GM12872 (cell line): ENCODE results near the gene COP1.

Experiments used
- TF ChIP-seq, protein P1 (sequence below): IDR thresholded peaks from 3 replicates; pipeline ENCODE4 v1.5.1; 2011; ENCODE audit warnings: low read depth, mild to moderate bottlenecking, low read length, moderate library complexity; ENCODE audit not compliant: insufficient read depth

The COP1 gene

DNA sequence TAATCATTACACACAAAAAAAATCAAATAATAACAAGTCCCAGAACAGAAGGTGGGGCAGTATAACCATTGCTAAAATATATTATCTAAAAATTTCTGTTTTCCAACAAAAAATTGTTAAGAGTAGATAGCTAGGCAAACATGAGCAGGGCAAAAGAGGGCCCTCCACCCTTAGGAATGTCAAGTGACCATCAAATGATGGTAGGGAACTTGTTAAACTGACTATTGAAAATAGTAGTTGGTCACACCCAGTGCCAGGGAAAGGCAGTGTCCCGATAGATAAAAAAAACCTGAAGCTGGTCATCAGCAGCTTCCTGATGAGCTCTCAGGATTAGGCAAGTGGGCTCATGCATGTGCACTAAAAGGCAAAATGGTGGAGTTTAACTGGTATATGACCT is 18.4 kb upstream of the COP1 start:
- TF ChIP-seq, protein P1, sequence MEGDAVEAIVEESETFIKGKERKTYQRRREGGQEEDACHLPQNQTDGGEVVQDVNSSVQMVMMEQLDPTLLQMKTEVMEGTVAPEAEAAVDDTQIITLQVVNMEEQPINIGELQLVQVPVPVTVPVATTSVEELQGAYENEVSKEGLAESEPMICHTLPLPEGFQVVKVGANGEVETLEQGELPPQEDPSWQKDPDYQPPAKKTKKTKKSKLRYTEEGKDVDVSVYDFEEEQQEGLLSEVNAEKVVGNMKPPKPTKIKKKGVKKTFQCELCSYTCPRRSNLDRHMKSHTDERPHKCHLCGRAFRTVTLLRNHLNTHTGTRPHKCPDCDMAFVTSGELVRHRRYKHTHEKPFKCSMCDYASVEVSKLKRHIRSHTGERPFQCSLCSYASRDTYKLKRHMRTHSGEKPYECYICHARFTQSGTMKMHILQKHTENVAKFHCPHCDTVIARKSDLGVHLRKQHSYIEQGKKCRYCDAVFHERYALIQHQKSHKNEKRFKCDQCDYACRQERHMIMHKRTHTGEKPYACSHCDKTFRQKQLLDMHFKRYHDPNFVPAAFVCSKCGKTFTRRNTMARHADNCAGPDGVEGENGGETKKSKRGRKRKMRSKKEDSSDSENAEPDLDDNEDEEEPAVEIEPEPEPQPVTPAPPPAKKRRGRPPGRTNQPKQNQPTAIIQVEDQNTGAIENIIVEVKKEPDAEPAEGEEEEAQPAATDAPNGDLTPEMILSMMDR, result no peak

DNA sequence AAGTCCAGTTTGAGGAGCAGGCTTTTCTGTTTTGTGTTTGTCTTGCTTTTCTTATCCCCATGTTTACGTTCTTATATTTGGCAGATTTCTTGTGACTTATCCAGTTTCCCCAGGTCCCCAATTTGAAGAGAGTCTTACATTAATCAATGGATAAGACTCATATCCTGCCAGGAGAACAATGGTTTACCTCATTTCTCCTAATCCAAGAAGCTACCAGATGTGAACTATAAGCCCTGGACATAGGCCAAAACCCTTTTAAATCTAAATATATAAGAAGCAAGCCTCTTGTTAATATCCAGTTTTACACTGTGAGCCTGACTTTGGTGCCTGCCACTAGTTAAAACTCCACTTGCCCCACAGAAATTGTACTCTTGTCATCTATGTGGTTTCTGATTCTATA is 15.1 kb upstream of the COP1 start:
- TF ChIP-seq, protein P1, result no peak

DNA sequence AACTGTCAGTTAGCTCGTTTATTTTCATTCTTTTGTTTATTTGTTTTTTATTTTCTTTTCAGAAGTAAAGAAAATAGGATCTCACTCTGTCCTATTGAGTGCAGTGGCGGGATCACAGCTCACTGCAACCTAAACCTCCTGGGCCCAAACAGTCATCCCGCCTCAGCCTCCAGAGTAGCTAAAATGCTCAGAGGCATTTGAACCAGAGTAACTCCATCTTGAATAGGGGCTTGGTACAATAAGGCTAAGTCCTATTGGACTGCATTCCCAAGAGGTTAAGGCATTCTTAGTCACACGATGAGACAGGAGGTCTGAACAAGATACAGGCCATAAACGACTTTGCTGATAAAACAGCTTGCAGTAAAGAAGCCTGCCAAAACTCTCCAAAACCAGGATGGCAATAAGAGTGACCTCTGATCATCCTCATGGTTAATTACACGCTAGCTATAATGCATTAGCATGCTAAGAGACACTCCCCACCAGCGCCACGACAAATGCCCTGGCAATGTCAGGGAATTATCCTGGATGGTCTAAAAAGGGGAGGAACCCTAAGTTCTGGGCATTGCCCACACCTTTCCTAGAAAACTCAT is 13.1 kb upstream of the COP1 start:
- TF ChIP-seq, protein P1, result no peak

DNA sequence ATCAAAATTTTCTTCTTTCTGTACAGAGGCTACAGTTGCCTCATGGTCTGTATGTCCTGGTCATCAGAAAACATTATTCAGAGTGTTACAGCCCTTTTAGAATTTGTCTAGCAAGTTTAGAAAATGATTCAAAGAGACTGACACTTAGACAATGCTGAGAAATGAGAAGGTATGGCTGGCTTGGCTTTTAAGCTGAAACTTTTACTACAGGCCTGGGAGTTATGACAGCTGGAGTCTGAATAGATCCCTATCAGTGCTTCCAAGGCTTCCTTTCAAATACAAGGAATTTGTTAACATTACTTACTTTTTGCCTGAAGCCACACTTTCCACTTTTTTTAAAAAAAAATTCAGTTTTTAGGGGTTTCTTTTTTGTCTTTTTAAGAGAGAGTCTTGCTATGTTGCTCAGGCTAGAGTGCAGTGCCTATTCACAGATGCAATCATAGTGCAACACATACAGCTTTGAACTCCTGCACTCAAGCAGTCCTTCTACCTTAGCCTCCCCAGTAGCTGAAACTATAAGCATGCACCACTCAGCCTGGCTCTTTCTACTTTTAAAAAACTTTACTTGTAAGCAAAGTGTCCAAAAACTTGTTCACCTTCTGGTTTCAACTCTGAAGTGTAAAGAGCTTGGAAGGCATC is 10.5 kb upstream of the COP1 start:
- TF ChIP-seq, protein P1, result no peak

DNA sequence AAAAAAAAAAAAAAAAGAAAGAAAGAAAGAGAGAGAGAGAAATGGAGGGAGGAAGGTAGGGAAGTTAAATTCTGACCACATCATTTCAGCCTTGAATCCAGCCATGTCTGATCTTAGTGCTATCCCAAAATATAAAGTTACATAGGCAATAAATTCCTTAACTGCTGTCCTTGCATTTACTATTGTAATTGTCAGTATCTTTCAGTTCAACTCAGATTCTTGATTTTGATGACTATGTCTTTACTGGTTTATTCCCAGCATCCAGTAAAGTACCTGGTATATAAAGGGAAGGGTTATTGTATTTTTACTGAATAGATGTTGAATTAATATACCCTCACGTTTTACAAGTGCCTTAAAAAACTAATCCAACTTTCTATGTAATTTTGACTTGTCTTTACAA is 8.9 kb upstream of the COP1 start:
- TF ChIP-seq, protein P1, result no peak

DNA sequence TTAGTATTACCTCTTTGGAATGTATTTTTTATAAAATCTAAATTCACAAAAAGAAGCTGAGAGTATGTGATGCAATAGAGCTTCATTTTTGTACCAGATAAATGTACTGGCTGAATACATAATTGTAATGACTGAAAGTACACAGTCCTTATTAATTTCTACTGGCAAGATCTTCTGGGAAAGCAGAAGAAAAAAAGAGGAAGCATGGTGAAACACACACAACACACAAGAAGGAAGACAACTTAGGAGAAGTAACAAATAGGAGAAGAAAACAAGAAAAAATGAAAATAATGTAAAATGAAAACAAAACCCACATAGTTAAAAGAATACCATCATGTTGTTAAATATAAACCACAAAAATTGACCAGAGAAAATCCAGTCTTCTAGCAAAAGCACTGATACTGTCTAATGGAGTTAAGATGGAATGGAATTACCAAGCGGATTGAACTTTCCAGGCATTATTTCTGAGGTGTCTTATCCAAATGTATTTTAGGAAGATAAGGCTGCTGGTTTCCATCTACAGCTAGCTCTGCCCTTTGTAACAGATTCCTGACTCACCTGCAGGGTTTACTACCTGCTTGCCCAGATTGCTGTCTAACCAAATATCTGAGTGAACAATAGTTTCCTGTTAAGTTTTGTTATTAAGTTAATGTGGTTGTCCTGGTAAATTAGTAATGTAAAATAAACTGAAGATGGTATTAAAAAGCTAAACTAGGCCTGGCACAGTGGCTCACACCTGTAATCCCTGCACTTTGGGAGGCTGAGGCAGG is 4.5 kb upstream of the COP1 start:
- TF ChIP-seq, protein P1, result no peak

DNA sequence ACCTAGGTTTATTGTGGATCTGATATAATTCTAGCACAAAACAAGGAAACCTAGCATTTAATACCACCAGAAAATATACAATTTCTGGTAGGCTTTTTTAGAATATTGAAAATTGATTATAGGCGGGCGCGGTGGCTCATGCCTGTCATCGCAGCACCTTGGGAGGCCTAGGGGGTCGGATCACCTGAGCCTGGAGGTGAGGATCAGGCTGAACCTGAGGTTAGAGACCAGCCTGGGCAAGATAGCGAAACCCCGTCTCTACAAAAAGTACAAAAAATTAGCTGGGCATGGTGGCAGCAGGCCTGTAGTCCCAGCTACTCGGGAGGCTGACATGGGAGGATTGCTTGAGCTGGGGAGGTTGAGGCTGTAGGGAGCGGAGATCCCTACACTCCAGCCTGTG is 948 bp upstream of the COP1 start:
- TF ChIP-seq, protein P1, result no peak
